SK-N-SH (cell line): Measurements from ENCODE around the gene NOVA1. TPM values are rescaled to one million over a fixed set of nuclear protein-coding genes. Genes with fewer than 3 reads are reported as not detected.

Experiments
- CTCF ChIA-PET: fragments of 300-600, 350-600 bp; formaldehyde crosslinking; extraction: SDS; loops from one replicate; lab custom pipeline; 2021; lab: Yijun Ruan, JAX
- POLR2A ChIA-PET: fragments of 350-600 bp; sonication (Branson Sonifier 250); formaldehyde crosslinking; extraction: SDS; loops from one replicate; lab custom pipeline; 2020; ENCODE audit warnings: antibody characterized with exemption, inconsistent platforms; lab: Yijun Ruan, JAX
- DNase-seq: peaks from one replicate; pipeline ENCODE4 v3.0.0; 2012
- H2AFZ ChIP-seq: fragments of 200-600 bp; sonication (generic); 2 replicates; pipeline ENCODE4 v1.8.1; 2016; ENCODE audit warnings: antibody characterized with exemption, mild to moderate bottlenecking, low read depth
- H3F3A ChIP-seq: fragments of 200-600 bp; sonication (generic); replicated peaks from 2 replicates; pipeline ENCODE3; 2016; ENCODE audit warnings: antibody characterized with exemption, mild to moderate bottlenecking; ENCODE audit not compliant: insufficient read depth
- H3K27ac ChIP-seq, 2 experiments: fragments of 200-500 bp in 1 of 2; fragments of 200-600 bp in 1 of 2; sonication (Bioruptor generic) in 1 of 2; sonication (generic), shearing (Covaris generic) in 1 of 2; 2 replicates each; pipeline versions ENCODE4 v1.5.1 to v1.6.1; 2014 to 2016; ENCODE audit warnings: low read depth in 2 of 2, inconsistent platforms in 1 of 2, low read length in 1 of 2, mild to moderate bottlenecking in 1 of 2, mixed read lengths in 1 of 2
- H3K27me3 ChIP-seq: fragments of 200-600 bp; sonication (generic), shearing (Covaris generic); 2 replicates; pipeline ENCODE4 v1.6.1; 2016; ENCODE audit warnings: mixed run types; ENCODE audit not compliant: insufficient read depth
- H3K36me3 ChIP-seq, 2 experiments: fragments of 200-500 bp in 1 of 2; fragments of 200-600 bp in 1 of 2; sonication (Bioruptor generic) in 1 of 2; sonication (generic) in 1 of 2; replicated peaks in 1 of 2; 2 replicates each; pipeline versions ENCODE3 to v1.5.1; 2014 to 2016; ENCODE audit warnings: low read length in 1 of 2, mild to moderate bottlenecking in 1 of 2; ENCODE audit not compliant: insufficient read depth in 2 of 2, control insufficient read depth in 1 of 2
- H3K4me1 ChIP-seq, 2 experiments: fragments of 200-500 bp in 1 of 2; fragments of 200-600 bp in 1 of 2; sonication (Bioruptor generic) in 1 of 2; sonication (generic), shearing (Covaris generic) in 1 of 2; 2 replicates each; pipeline versions ENCODE4 v1.5.1 to v1.6.1; 2014 to 2016; ENCODE audit warnings: low read depth in 1 of 2, low read length in 1 of 2, mixed run types in 1 of 2; ENCODE audit not compliant: insufficient read depth in 2 of 2, control insufficient read depth in 1 of 2
- H3K4me2 ChIP-seq: fragments of 200-600 bp; sonication (generic), shearing (Covaris generic); 2 replicates; pipeline ENCODE4 v1.6.1; 2017; ENCODE audit warnings: mixed run types
- H3K4me3 ChIP-seq, 2 experiments: fragments of 200-500 bp in 1 of 2; fragments of 200-600 bp in 1 of 2; sonication (Bioruptor generic) in 1 of 2; sonication (generic), shearing (Covaris generic) in 1 of 2; 2 replicates each; pipeline versions ENCODE4 v1.5.1 to v1.8.1; 2014 to 2016; ENCODE audit warnings: low read depth in 2 of 2, inconsistent platforms in 1 of 2, low read length in 1 of 2, mild to moderate bottlenecking in 1 of 2, mixed read lengths in 1 of 2, moderate library complexity in 1 of 2
- H3K79me2 ChIP-seq: fragments of 200-600 bp; sonication (generic); 2 replicates; pipeline ENCODE4 v1.8.1; 2017; ENCODE audit warnings: mild to moderate bottlenecking; ENCODE audit not compliant: insufficient read depth
- H3K9ac ChIP-seq: fragments of 200-600 bp; sonication (generic); 2 replicates; pipeline ENCODE4 v1.6.1; 2017; ENCODE audit warnings: mixed run types
- H3K9me2 ChIP-seq: fragments of 200-600 bp; sonication (generic); 2 replicates; pipeline ENCODE4 v1.6.1; 2017; ENCODE audit warnings: mixed run types
- H3K9me3 ChIP-seq: fragments of 200-600 bp; sonication (generic); 2 replicates; pipeline ENCODE4 v1.6.1; 2017; ENCODE audit warnings: mixed run types, mild to moderate bottlenecking, moderate library complexity
- H4K20me1 ChIP-seq: fragments of 200-600 bp; sonication (generic); 2 replicates; pipeline ENCODE4 v1.6.1; 2017; ENCODE audit warnings: mild to moderate bottlenecking, mixed run types; ENCODE audit not compliant: insufficient read depth
- CHD2 ChIP-seq: fragments of 150-350 bp; IDR thresholded peaks from 2 replicates; pipeline ENCODE4 v1.6.1; 2018; ENCODE audit warnings: low read length; ENCODE audit not compliant: partially characterized antibody
- EZH2phosphoT487 ChIP-seq: fragments of 200-600 bp; sonication (generic); IDR thresholded peaks from 2 replicates; pipeline ENCODE4 v1.6.1; 2017; ENCODE audit warnings: low read depth, mixed run types, mild to moderate bottlenecking, antibody characterized with exemption, moderate library complexity, borderline replicate concordance
- GABPA ChIP-seq: IDR thresholded peaks from 2 replicates; pipeline ENCODE4 v1.4.0; 2012; ENCODE audit warnings: low read depth, mild to moderate bottlenecking
- GATA2 ChIP-seq: sonication (generic); formaldehyde crosslinking; IDR thresholded peaks from 2 replicates; pipeline ENCODE4 v1.5.0; 2020; ENCODE audit warnings: mild to moderate bottlenecking, missing genetic modification reagents
- JUND ChIP-seq: IDR thresholded peaks from 2 replicates; pipeline ENCODE4 v1.4.0; 2012
- MEF2A ChIP-seq: IDR thresholded peaks from 2 replicates; pipeline ENCODE4 v1.4.0; 2012; ENCODE audit warnings: low read depth, borderline replicate concordance
- MXI1 ChIP-seq: IDR thresholded peaks from 2 replicates; pipeline ENCODE4 v1.6.1; 2012; ENCODE audit warnings: mild to moderate bottlenecking, low read depth, low read length, improper control_type of control experiment
- PBX3 ChIP-seq: IDR thresholded peaks from 2 replicates; pipeline ENCODE4; 2012
- POLR2AphosphoS5 ChIP-seq: IDR thresholded peaks from 2 replicates; pipeline ENCODE4 v1.6.1; 2012; ENCODE audit warnings: low read depth, low read length
- RAD21 ChIP-seq: IDR thresholded peaks from 2 replicates; pipeline ENCODE4 v1.6.1; 2012; ENCODE audit warnings: mild to moderate bottlenecking, low read length
- SIN3A ChIP-seq: IDR thresholded peaks from 2 replicates; pipeline ENCODE4 v1.6.1; 2012; ENCODE audit warnings: low read depth, mild to moderate bottlenecking, low read length, moderate library complexity, borderline replicate concordance
- TEAD4 ChIP-seq: IDR thresholded peaks from 2 replicates; pipeline ENCODE4 v1.4.0; 2012; ENCODE audit warnings: mild to moderate bottlenecking, borderline replicate concordance; ENCODE audit not compliant: insufficient read depth
- USF1 ChIP-seq: IDR thresholded peaks from 2 replicates; pipeline ENCODE4 v1.4.0; 2012; ENCODE audit warnings: low read depth, borderline replicate concordance
- YY1 ChIP-seq: IDR thresholded peaks from 2 replicates; pipeline ENCODE4 v1.4.0; 2012; ENCODE audit warnings: low read depth, mild to moderate bottlenecking
- WGBS: methylation state at CpG from one replicate; pipeline ENCODE4 v1.1.6; 2017; ENCODE audit warnings: low lambda C conversion rate; 5-methylcytosine and 5-hydroxymethylcytosine counted together
- polyA plus RNA-seq, 3 experiments: library from polyadenylated mRNA; depleted of rRNA; stranded (reverse); fragments of >200 nt; gene quantifications; 2 replicates each; pipeline ENCODE4 v1.2.3, GENCODE V29; 2012
- TF ChIP-seq, protein P1 (sequence below): IDR thresholded peaks from 2 replicates; pipeline ENCODE4 v1.6.1; 2012; ENCODE audit warnings: mild to moderate bottlenecking, low read depth, low read length, moderate library complexity

Gene NOVA1
- polyA plus RNA-seq, 1 of the 3 experiments (the other 2 are of a cell fraction), result 0.44 TPM

GRCh38 chr14:26589925-26590324 lies 7.9 kb downstream of the NOVA1 start:
- Histone ChIP-seq H3K27ac (no peak overlapping the region), H3K36me3 (no peaks in the 10 kb centered on the region), H3K79me2 (no peaks in the 10 kb centered on the region), H3K27me3 (no peaks in the 10 kb centered on the region), H3F3A (no peaks in the 10 kb centered on the region), H3K9ac (no peak overlapping the region), H4K20me1 (no peaks in the 10 kb centered on the region), H3K4me2 (no peak overlapping the region), H3K9me3 (no peaks in the 10 kb centered on the region), H3K9me2 (no peaks in the 10 kb centered on the region), H3K4me3 (no peak overlapping the region), H2AFZ (no peak overlapping the region), H3K4me1 (no peaks in the 10 kb centered on the region; a peak in 1 of 4 replicates)
- TF ChIP-seq POLR2AphosphoS5, result no peak
- TF ChIP-seq USF1, result no peak
- TF ChIP-seq JUND, result no peak
- TF ChIP-seq SIN3A, result no peak
- TF ChIP-seq RAD21, result no peak
- TF ChIP-seq CHD2, result no peak
- TF ChIP-seq TEAD4, result no peak
- TF ChIP-seq MXI1, result no peak
- TF ChIP-seq EZH2phosphoT487, result no peak
- TF ChIP-seq GATA2, result no peak
- TF ChIP-seq YY1, result no peak
- TF ChIP-seq MEF2A, result no peak
- no peak for TF ChIP-seq PBX3
- TF ChIP-seq GABPA, result no peak
- TF ChIP-seq, protein P1, sequence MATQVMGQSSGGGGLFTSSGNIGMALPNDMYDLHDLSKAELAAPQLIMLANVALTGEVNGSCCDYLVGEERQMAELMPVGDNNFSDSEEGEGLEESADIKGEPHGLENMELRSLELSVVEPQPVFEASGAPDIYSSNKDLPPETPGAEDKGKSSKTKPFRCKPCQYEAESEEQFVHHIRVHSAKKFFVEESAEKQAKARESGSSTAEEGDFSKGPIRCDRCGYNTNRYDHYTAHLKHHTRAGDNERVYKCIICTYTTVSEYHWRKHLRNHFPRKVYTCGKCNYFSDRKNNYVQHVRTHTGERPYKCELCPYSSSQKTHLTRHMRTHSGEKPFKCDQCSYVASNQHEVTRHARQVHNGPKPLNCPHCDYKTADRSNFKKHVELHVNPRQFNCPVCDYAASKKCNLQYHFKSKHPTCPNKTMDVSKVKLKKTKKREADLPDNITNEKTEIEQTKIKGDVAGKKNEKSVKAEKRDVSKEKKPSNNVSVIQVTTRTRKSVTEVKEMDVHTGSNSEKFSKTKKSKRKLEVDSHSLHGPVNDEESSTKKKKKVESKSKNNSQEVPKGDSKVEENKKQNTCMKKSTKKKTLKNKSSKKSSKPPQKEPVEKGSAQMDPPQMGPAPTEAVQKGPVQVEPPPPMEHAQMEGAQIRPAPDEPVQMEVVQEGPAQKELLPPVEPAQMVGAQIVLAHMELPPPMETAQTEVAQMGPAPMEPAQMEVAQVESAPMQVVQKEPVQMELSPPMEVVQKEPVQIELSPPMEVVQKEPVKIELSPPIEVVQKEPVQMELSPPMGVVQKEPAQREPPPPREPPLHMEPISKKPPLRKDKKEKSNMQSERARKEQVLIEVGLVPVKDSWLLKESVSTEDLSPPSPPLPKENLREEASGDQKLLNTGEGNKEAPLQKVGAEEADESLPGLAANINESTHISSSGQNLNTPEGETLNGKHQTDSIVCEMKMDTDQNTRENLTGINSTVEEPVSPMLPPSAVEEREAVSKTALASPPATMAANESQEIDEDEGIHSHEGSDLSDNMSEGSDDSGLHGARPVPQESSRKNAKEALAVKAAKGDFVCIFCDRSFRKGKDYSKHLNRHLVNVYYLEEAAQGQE, result no peak
- WGBS, result 45% methylated on average over 1 of the region's 1 CpG
- no peak for DNase-seq
- CTCF ChIA-PET, result no interaction called here
- POLR2A ChIA-PET, result no interaction called here
